OCI-M2 (cell line): ENCODE data around the gene OLFM1.

ENCODE experiments used
- DNase-seq: peaks from one replicate; lab custom pipeline; 2025; ENCODE audit not compliant: unreplicated experiment; lab: John Stamatoyannopoulos, UW

Gene OLFM1

GRCh38 chr9:135076143-135076875, 11.2 kb upstream of the OLFM1 start:
- DNase-seq = no peak

- DNase-seq = no peak
Observed at GRCh38 chr9:135076876-135077430, 10.5 kb upstream of the OLFM1 start.

- no peak for DNase-seq
Observed at GRCh38 chr9:135077497-135078200, 9.8 kb upstream of the OLFM1 start.

- DNase-seq = no peak
Observed at GRCh38 chr9:135078361-135078821, 9.1 kb upstream of the OLFM1 start.

- DNase-seq = no peak
Observed at GRCh38 chr9:135079018-135079417, 8.4 kb upstream of the OLFM1 start.

GRCh38 chr9:135079676-135080075, 7.8 kb upstream of the OLFM1 start:
- no peak for DNase-seq

- no peak for DNase-seq
Observed at GRCh38 chr9:135080286-135081263, 6.9 kb upstream of the OLFM1 start.

GRCh38 chr9:135081264-135081660, 6.2 kb upstream of the OLFM1 start:
- no peak for DNase-seq

GRCh38 chr9:135081731-135082130, 5.7 kb upstream of the OLFM1 start:
- no peak for DNase-seq

GRCh38 chr9:135082536-135082935, 4.9 kb upstream of the OLFM1 start:
- no peak for DNase-seq

- DNase-seq = no peak
Observed at GRCh38 chr9:135083241-135083810, 4.1 kb upstream of the OLFM1 start.

- no peak for DNase-seq
Observed at GRCh38 chr9:135083831-135084230, 3.6 kb upstream of the OLFM1 start.

- DNase-seq = no peak
Observed at GRCh38 chr9:135084262-135084661, 3.2 kb upstream of the OLFM1 start.

GRCh38 chr9:135084881-135085760, 2.3 kb upstream of the OLFM1 start:
- DNase-seq = no peak

- no peak for DNase-seq
Observed at GRCh38 chr9:135085830-135086546, 1.5 kb upstream of the OLFM1 start.

GRCh38 chr9:135086597-135087488, 625 bp upstream of the OLFM1 start:
- no peak for DNase-seq

GRCh38 chr9:135087899-135088347, 455 bp downstream of the OLFM1 start:
- DNase-seq = no peak
